Measurements from ENCODE around the gene GUCA1C. TPM values are rescaled to one million over a fixed set of nuclear protein-coding genes. Genes with fewer than 3 reads are reported as not detected.

The GUCA1C gene
- total and polyA plus RNA-seq, 10 of the 15 experiments (the other 5 are each of a cell fraction or from before 2014, with no cell fraction given), result not detected

GRCh38 chr3:108972482-108972881 is 18.8 kb upstream of the GUCA1C start:
- in situ Hi-C loops (cut with MboI) (no loop called here), intact Hi-C loops (cut with micrococcal nuclease; ENCODE audit: unreplicated experiment) (no loop called here)
- Histone ChIP-seq H3K9ac (ENCODE audit: control insufficient read depth, insufficient read depth, low read length) (no peak overlapping the region), H3K4me2 (ENCODE audit: control insufficient read depth, insufficient read depth) (no peak overlapping the region), H3K9me3 (replicated peaks; ENCODE audit: control insufficient read depth, insufficient read depth, low read length) (no peaks in the 10 kb centered on the region), H3K4me1 (ENCODE audit: control insufficient read depth, insufficient read depth, low read length) (no peaks in the 10 kb centered on the region), H4K20me1 (ENCODE audit: control insufficient read depth, insufficient read depth) (no peaks in the 10 kb centered on the region), H3K36me3 (ENCODE audit: control insufficient read depth in 2 of 2, insufficient read depth in 2 of 2, low read length in 1 of 2) (no peaks in the 10 kb centered on the region), H3K27me3 (replicated peaks in 1 of 2; ENCODE audit: control insufficient read depth in 2 of 2, insufficient read depth in 2 of 2, low read length in 1 of 2) (peaks cover 0 to 1% of the 10 kb centered on the region in 2 experiments; a peak in 1 of 4 replicates), H3K27ac (ENCODE audit: control insufficient read depth, insufficient read depth) (no peak overlapping the region), H3K4me3 (no peak overlapping the region), H3K79me2 (ENCODE audit: control insufficient read depth, insufficient read depth, low read length) (no peaks in the 10 kb centered on the region), H2AFZ (ENCODE audit: control insufficient read depth, low read depth, low read length) (no peak overlapping the region)
- WGBS (ENCODE audit: insufficient coverage, insufficient replicate concordance, low lambda C conversion rate, missing lambda C conversion rate), result 25% methylated on average over 3 of the region's 3 CpGs
- no peak for TF ChIP-seq PAX5 (IDR thresholded peaks at IDR 0.05; ENCODE audit: borderline replicate concordance, low read depth, low read length)
- TF ChIP-seq MEF2B (IDR thresholded peaks at IDR 0.05; ENCODE audit: partially characterized antibody, poor library complexity, severe bottlenecking), result no peak
- TF ChIP-seq ZZZ3 (IDR thresholded peaks at IDR 0.05; ENCODE audit: control insufficient read depth, insufficient read length, low read depth), result no peak
- no peak for TF ChIP-seq TBL1XR1 (IDR thresholded peaks at IDR 0.05; ENCODE audit: low read depth, low read length)
- no peak for TF ChIP-seq SUZ12 (IDR thresholded peaks at IDR 0.05; ENCODE audit: unreplicated experiment)
- TF ChIP-seq FOXM1 (IDR thresholded peaks at IDR 0.05; ENCODE audit: low read depth, low read length), result no peak
- TF ChIP-seq CEBPB (IDR thresholded peaks at IDR 0.05; ENCODE audit: borderline replicate concordance in 1 of 2, low read depth in 2 of 2, low read length in 2 of 2), result no peak
- no peak for TF ChIP-seq CHD2 (IDR thresholded peaks at IDR 0.05; ENCODE audit: borderline replicate concordance, low read depth, low read length)
- TF ChIP-seq CEBPZ (IDR thresholded peaks at IDR 0.05; ENCODE audit: low read depth, low read length), result no peak
- TF ChIP-seq NFYA (IDR thresholded peaks at IDR 0.05; ENCODE audit: borderline replicate concordance, low read depth, low read length), result no peak
- no peak for TF ChIP-seq BMI1 (IDR thresholded peaks at IDR 0.05; ENCODE audit: borderline replicate concordance)
- DNase-seq (ENCODE audit: low read depth, low spot score) (no peak), ATAC-seq (no peak), FAIRE-seq (no peak)
- ChIA-PET SMC1A (ENCODE audit: uncharacterized antibody, unreplicated experiment) (no interaction called here), CTCF (interaction anchor here (1.5 kb wide), 1 partner anchor 8 kb away, joined by 3 read pairs; no protein-coding TSS in a partner anchor), POLR2A (no interaction called here), RAD21 (ENCODE audit: unreplicated experiment) (no interaction called here)
- BruUV-seq (replicated peaks), result no TSS peak

All from GM12878 (cell line).